ENCODE results near the gene HDAC10.
"Not testable (repeated sequence)": the region's sequence is repeated elsewhere in the genome, so short reads cannot be mapped to it uniquely, and the experiment has no call there.

Gene HDAC10

GRCh38 chr22:50206599-50206998, 44.5 kb downstream of the HDAC10 start:
- DNase-seq (ENCODE audit: insufficient read length, low spot score): no peak
- FAIRE-seq: no peak
- TF ChIP-seq POU2F2 (IDR thresholded peaks at IDR 0.05; ENCODE audit: low read depth, low read length): no peak
- no peak for TF ChIP-seq POLR2AphosphoS5 (IDR thresholded peaks at IDR 0.05; ENCODE audit: low read depth, low read length)
- TF ChIP-seq SPI1 (IDR thresholded peaks at IDR 0.05; ENCODE audit: low read depth, low read length): no peak
- no peak for TF ChIP-seq POLR2A (IDR thresholded peaks at IDR 0.05; ENCODE audit: low read depth, low read length)
- no peak for TF ChIP-seq TAF1 (IDR thresholded peaks at IDR 0.05; ENCODE audit: low read depth, low read length)
- no peak for TF ChIP-seq PAX5 (IDR thresholded peaks at IDR 0.05; ENCODE audit: insufficient read depth, low read length, severe bottlenecking)

- TF ChIP-seq TAF1 (IDR thresholded peaks at IDR 0.05; ENCODE audit: low read depth, low read length) (no peak), POLR2AphosphoS5 (IDR thresholded peaks at IDR 0.05; ENCODE audit: low read depth, low read length) (no peak), SPI1 (IDR thresholded peaks at IDR 0.05; ENCODE audit: low read depth, low read length) (no peak), PAX5 (IDR thresholded peaks at IDR 0.05; ENCODE audit: insufficient read depth, low read length, severe bottlenecking) (no peak), POU2F2 (IDR thresholded peaks at IDR 0.05; ENCODE audit: low read depth, low read length) (no peak), POLR2A (IDR thresholded peaks at IDR 0.05; ENCODE audit: low read depth, low read length) (no peak)
- DNase-seq (ENCODE audit: insufficient read length, low spot score) (no peak), FAIRE-seq (no peak)
These were observed 45.1 kb downstream of the HDAC10 start for GRCh38 chr22:50205781-50206569.

- DNase-seq (ENCODE audit: insufficient read length, low spot score): not testable (repeated sequence)
- peak; percentile 31 for FAIRE-seq
These were observed 46.1 kb downstream of the HDAC10 start for GRCh38 chr22:50204998-50205397.

DNA sequence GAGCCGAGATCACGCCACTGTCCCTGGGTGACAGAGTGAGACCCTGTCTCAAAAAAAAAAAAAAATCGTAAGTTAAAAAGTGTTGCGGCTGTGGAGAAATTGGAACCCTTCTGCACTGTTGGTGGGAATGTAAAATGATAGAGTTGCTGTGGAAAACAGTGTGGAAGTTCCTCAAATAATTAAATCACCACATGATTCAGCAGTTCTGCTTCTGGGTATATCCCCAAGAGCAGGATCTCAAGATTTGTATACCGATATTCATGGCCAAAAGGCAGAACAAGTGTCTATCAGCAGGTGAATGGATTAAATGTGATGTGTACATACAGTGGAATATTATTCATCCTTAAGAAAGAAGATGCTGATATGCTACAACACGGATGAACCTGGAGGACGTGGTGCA, 46.5 kb downstream of the HDAC10 start:
- TF ChIP-seq TAF1 (IDR thresholded peaks at IDR 0.05; ENCODE audit: low read depth, low read length) (no peak), SPI1 (IDR thresholded peaks at IDR 0.05; ENCODE audit: low read depth, low read length) (no peak), PAX5 (IDR thresholded peaks at IDR 0.05; ENCODE audit: insufficient read depth, low read length, severe bottlenecking) (no peak), POLR2AphosphoS5 (IDR thresholded peaks at IDR 0.05; ENCODE audit: low read depth, low read length) (no peak), POLR2A (IDR thresholded peaks at IDR 0.05; ENCODE audit: low read depth, low read length) (no peak), POU2F2 (IDR thresholded peaks at IDR 0.05; ENCODE audit: low read depth, low read length) (no peak)
- FAIRE-seq (peak; percentile 31), DNase-seq (ENCODE audit: insufficient read length, low spot score) (no peak)

DNA sequence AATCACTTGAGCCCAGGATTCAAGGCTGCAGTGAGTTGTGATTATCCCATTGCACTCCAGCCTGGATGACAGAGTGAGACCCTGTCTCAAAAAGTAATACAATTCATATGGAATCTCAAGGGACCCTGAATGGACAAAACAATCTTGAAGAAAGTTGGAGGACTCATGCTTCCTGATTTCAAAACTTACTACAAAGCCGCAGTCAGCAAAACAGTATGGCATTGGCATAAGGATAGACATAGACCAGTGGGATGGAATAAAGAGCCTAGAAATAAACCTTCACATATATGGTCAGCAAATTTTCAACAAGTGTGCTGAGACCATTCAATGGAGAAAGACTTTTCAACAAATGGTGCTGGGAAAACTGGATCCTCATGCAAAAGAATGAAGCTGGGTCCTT, 47.8 kb downstream of the HDAC10 start:
- DNase-seq (ENCODE audit: insufficient read length, low spot score) (no peak), FAIRE-seq (peak; percentile 26)
- TF ChIP-seq SPI1 (IDR thresholded peaks at IDR 0.05; ENCODE audit: low read depth, low read length) (no peak), POLR2A (IDR thresholded peaks at IDR 0.05; ENCODE audit: low read depth, low read length) (no peak), POLR2AphosphoS5 (IDR thresholded peaks at IDR 0.05; ENCODE audit: low read depth, low read length) (no peak), PAX5 (IDR thresholded peaks at IDR 0.05; ENCODE audit: insufficient read depth, low read length, severe bottlenecking) (no peak), POU2F2 (IDR thresholded peaks at IDR 0.05; ENCODE audit: low read depth, low read length) (no peak), TAF1 (IDR thresholded peaks at IDR 0.05; ENCODE audit: low read depth, low read length) (no peak)

- DNase-seq (ENCODE audit: insufficient read length, low spot score) (no peak), FAIRE-seq (no peak)
- no peak for TF ChIP-seq SPI1 (IDR thresholded peaks at IDR 0.05; ENCODE audit: low read depth, low read length)
- TF ChIP-seq POLR2A (IDR thresholded peaks at IDR 0.05; ENCODE audit: low read depth, low read length): no peak
- no peak for TF ChIP-seq PAX5 (IDR thresholded peaks at IDR 0.05; ENCODE audit: insufficient read depth, low read length, severe bottlenecking)
These were observed 48.9 kb downstream of the HDAC10 start for GRCh38 chr22:50202130-50202666.

- DNase-seq (ENCODE audit: insufficient read length, low spot score) (no peak), FAIRE-seq (no peak)
- TF ChIP-seq POLR2A (IDR thresholded peaks at IDR 0.05; ENCODE audit: low read depth, low read length): no peak
- no peak for TF ChIP-seq PAX5 (IDR thresholded peaks at IDR 0.05; ENCODE audit: insufficient read depth, low read length, severe bottlenecking)
- TF ChIP-seq TAF1 (IDR thresholded peaks at IDR 0.05; ENCODE audit: low read depth, low read length): no peak
- no peak for TF ChIP-seq POU2F2 (IDR thresholded peaks at IDR 0.05; ENCODE audit: low read depth, low read length)
- no peak for TF ChIP-seq POLR2AphosphoS5 (IDR thresholded peaks at IDR 0.05; ENCODE audit: low read depth, low read length)
These were observed 49.6 kb downstream of the HDAC10 start for GRCh38 chr22:50201191-50202129.

GRCh38 chr22:50200461-50201190, 50.4 kb downstream of the HDAC10 start, which contains the start of gene SELENOO:
Gene SELENOO (plus strand): TSS chr22:50201011. CDS start chr22:50201037, 26 bp downstream.
- DNase-seq (ENCODE audit: insufficient read length, low spot score) (peak; percentile 100), FAIRE-seq (peak; percentile 96)
- TF ChIP-seq POLR2AphosphoS5 (IDR thresholded peaks at IDR 0.05; ENCODE audit: low read depth, low read length) (no peak), POU2F2 (IDR thresholded peaks at IDR 0.05; ENCODE audit: low read depth, low read length) (no peak), SPI1 (IDR thresholded peaks at IDR 0.05; ENCODE audit: low read depth, low read length) (no peak)

DNA sequence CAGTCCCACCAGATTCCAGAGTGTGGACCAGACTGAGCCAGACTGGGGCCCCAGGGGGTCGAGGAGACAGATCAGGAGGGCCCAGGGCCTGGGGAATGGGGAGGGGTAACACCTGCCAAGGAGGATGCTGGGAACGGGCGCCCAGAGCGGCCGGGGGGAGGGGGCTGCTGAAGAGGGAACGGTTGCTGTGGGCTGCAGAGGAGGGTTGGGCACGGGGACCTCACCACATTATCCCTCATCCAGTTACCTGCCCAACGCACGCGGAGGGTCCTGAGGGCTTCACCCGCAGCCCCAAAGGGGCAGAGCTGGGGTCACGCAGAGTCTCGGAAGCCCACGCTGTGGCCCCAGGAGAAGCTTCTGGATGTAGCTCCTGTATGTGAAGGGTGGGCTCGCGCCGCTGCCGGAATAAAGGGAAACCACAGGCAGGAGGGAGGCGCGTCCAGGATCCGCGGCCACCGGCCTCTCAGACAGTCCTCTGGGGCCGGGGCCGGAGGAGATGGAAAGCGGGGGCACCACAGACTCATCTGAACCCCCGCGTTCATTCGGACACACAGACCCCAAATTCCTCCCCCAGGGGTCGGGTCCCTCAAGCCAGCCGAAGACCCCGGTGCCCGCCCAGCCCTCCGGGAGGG, 51.1 kb downstream of the HDAC10 start:
- DNase-seq (ENCODE audit: insufficient read length, low spot score): no peak
- TF ChIP-seq POU2F2 (IDR thresholded peaks at IDR 0.05; ENCODE audit: low read depth, low read length) (0 out of 2 replicates have a peak, but pooled peaks have one; percentile 16), POLR2A (IDR thresholded peaks at IDR 0.05; ENCODE audit: low read depth, low read length) (0 out of 2 replicates have a peak, but pooled peaks have one; percentile 43), SPI1 (IDR thresholded peaks at IDR 0.05; ENCODE audit: low read depth, low read length) (no peak), TAF1 (IDR thresholded peaks at IDR 0.05; ENCODE audit: low read depth, low read length) (no peak), PAX5 (IDR thresholded peaks at IDR 0.05; ENCODE audit: insufficient read depth, low read length, severe bottlenecking) (no peak), POLR2AphosphoS5 (IDR thresholded peaks at IDR 0.05; ENCODE audit: low read depth, low read length) (peak; percentile 69; the same call in 1 of the 2 replicates)
- FAIRE-seq: no peak
